Hepatocyte (in vitro differentiated cells): Measurements from ENCODE around the gene HSPA14. TPM values are rescaled to one million over a fixed set of nuclear protein-coding genes. Genes with fewer than 3 reads are reported as not detected.

Source experiments
- DNase-seq: peaks from one replicate; pipeline ENCODE4 v3.0.0-alpha.2; 2016; ENCODE audit warnings: low spot score
- H2AFZ ChIP-seq: fragments of 200-600 bp; sonication (generic); 2 replicates; pipeline ENCODE4 v1.6.0; 2016; ENCODE audit warnings: antibody characterized with exemption, mild to moderate bottlenecking
- H3K27ac ChIP-seq: fragments of 200-600 bp; sonication (generic); 2 replicates; pipeline ENCODE4 v1.5.1; 2016; ENCODE audit warnings: mild to moderate bottlenecking
- H3K27me3 ChIP-seq: fragments of 200-600 bp; sonication (generic); 2 replicates; pipeline ENCODE4 v1.6.1; 2016
- H3K36me3 ChIP-seq: fragments of 200-600 bp; sonication (generic); replicated peaks from 2 replicates; pipeline ENCODE4 v1.5.1; 2016; ENCODE audit warnings: low read depth; ENCODE audit not compliant: insufficient read depth
- H3K4me1 ChIP-seq: fragments of 200-600 bp; sonication (generic); 2 replicates; pipeline ENCODE4 v1.5.1; 2016; ENCODE audit warnings: mild to moderate bottlenecking, moderate library complexity; ENCODE audit not compliant: insufficient read depth
- H3K4me2 ChIP-seq: fragments of 200-600 bp; sonication (generic); 2 replicates; pipeline ENCODE4 v1.6.0; 2016
- H3K4me3 ChIP-seq: fragments of 200-600 bp; sonication (generic); 2 replicates; pipeline ENCODE4 v1.5.1; 2016; ENCODE audit warnings: mild to moderate bottlenecking
- H3K79me2 ChIP-seq: fragments of 200-600 bp; sonication (generic); 2 replicates; pipeline ENCODE4 v1.6.0; 2017; ENCODE audit warnings: mild to moderate bottlenecking
- H3K9me2 ChIP-seq: fragments of 200-600 bp; sonication (generic); replicated peaks from 2 replicates; pipeline ENCODE4 v1.6.0; 2017; ENCODE audit warnings: mild to moderate bottlenecking; ENCODE audit not compliant: insufficient read depth
- H3K9me3 ChIP-seq: fragments of 200-600 bp; sonication (generic); 2 replicates; pipeline ENCODE4 v1.5.1; 2016; ENCODE audit warnings: low read depth, mild to moderate bottlenecking
- H4K20me1 ChIP-seq: fragments of 200-600 bp; sonication (generic); 2 replicates; pipeline ENCODE4 v1.6.0; 2016; ENCODE audit warnings: mild to moderate bottlenecking; ENCODE audit not compliant: insufficient read depth, poor library complexity, severe bottlenecking
- EZH2 ChIP-seq: fragments of 200-600 bp; sonication (generic); IDR thresholded peaks from 2 replicates; pipeline ENCODE4 v1.6.1; 2016; ENCODE audit warnings: antibody characterized with exemption, mild to moderate bottlenecking, borderline replicate concordance
- EZH2phosphoT487 ChIP-seq: fragments of 200-600 bp; sonication (generic); IDR thresholded peaks from one replicate; pipeline ENCODE4 v1.6.1; 2018; ENCODE audit warnings: antibody characterized with exemption, mild to moderate bottlenecking, low read depth, moderate library complexity; ENCODE audit not compliant: unreplicated experiment, severe bottlenecking
- WGBS: methylation state at CpG from one replicate; pipeline ENCODE4 v1.1.6; 2016; ENCODE audit warnings: low lambda C conversion rate; ENCODE audit errors: missing lambda C conversion rate; 5-methylcytosine and 5-hydroxymethylcytosine counted together
- polyA plus RNA-seq: library from polyadenylated mRNA; unstranded; fragments of >200 nt; fragmentation: Nextera tagmentation; extraction: Ambion mirVana; gene quantifications from 2 replicates; pipeline ENCODE4 v1.2.1, GENCODE V29; 2016
- total RNA-seq: library from RNA; depleted of rRNA; stranded (reverse); fragments of >200 nt; gene quantifications from 2 replicates; pipeline ENCODE4 v1.2.3, GENCODE V29; 2014
- TF ChIP-seq, protein P1 (sequence below): fragments of 200-600 bp; sonication (generic); IDR thresholded peaks from 2 replicates; pipeline ENCODE4 v1.5.1; 2016; ENCODE audit warnings: antibody characterized with exemption, mild to moderate bottlenecking; ENCODE audit not compliant: poor library complexity

HSPA14 gene, protein sequence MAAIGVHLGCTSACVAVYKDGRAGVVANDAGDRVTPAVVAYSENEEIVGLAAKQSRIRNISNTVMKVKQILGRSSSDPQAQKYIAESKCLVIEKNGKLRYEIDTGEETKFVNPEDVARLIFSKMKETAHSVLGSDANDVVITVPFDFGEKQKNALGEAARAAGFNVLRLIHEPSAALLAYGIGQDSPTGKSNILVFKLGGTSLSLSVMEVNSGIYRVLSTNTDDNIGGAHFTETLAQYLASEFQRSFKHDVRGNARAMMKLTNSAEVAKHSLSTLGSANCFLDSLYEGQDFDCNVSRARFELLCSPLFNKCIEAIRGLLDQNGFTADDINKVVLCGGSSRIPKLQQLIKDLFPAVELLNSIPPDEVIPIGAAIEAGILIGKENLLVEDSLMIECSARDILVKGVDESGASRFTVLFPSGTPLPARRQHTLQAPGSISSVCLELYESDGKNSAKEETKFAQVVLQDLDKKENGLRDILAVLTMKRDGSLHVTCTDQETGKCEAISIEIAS
- total RNA-seq = 12.8 and 20.2 TPM in 2 replicates
- 9.9 and 13.8 TPM in 2 replicates for polyA plus RNA-seq

DNA sequence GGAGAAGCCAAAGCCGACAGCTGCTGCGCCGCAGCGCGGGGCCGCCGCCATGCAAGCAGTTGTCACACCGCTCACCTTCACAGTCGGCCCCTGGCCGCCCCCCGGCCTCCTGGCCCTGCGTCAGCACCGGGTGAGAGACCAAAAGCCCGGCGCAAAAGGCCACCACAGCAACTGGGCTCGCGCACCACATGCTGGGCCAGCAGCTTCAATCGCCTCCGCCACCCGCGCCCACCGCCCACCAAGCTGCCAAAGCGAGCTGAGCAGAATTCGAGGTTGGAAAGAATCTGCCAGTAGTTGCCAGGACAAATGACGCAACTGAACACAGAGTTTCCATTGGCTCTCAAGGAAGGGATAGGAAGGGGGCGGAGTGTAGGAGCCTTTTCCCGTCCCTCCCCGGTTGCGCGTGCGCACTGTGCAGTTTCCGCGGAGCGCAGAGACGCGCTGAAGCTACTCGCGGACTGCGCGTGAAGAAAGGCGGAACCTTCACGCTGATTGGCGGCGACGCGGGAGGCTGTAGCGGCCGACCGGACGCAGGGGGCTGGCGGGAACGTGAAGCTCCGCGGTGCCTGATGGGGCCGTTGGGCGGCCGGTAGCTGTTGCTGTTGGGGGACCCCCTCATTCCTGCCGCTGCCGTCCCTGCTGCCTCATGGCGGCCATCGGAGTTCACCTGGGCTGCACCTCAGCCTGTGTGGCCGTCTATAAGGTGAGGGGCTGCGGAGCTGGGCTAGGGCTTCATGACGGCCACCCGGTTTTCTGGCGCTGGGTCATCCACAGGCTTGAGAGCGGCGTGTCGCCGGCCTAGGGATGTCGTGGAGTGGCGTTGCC, at the start of gene HSPA14, which contains the start of the genes CDNF and MSANTD7:
Gene HSPA14, plus strand, starts transcription at position 550 of the 825 bp plus-strand sequence. Its CDS starts 97 bp downstream, at position 647.
Gene CDNF, minus strand, starts transcription at position 281 of the 825 bp plus-strand sequence. Its CDS starts 91 bp downstream, at position 190.
Gene MSANTD7, plus strand, starts transcription at position 550 of the 825 bp plus-strand sequence. CDS start 3,979 bp downstream, outside the sequence.
- Histone ChIP-seq H3K9me3 (no peaks in the 10 kb centered on the region), H2AFZ (peak within 1 kb of the TSS; percentile 81), H3K27me3 (no peaks in the 10 kb centered on the region), H3K36me3 (no peaks in the 10 kb centered on the region), H4K20me1 (no peaks in the 10 kb centered on the region), H3K4me3 (peak within 1 kb of the TSS; percentile 71), H3K4me2 (peak within 1 kb of the TSS; percentile 94), H3K27ac (peak within 1 kb of the TSS; percentile 94), H3K4me1 (peaks cover 9% of the 10 kb centered on the region), H3K79me2 (peaks cover 34% of the 10 kb centered on the region), H3K9me2 (no peaks in the 10 kb centered on the region)
- 1% methylated on average over 70 of the region's 72 CpGs for WGBS
- DNase-seq = peak; percentile 100
- TF ChIP-seq EZH2 (no peak), EZH2phosphoT487 (no peak)
- TF ChIP-seq, protein P1, sequence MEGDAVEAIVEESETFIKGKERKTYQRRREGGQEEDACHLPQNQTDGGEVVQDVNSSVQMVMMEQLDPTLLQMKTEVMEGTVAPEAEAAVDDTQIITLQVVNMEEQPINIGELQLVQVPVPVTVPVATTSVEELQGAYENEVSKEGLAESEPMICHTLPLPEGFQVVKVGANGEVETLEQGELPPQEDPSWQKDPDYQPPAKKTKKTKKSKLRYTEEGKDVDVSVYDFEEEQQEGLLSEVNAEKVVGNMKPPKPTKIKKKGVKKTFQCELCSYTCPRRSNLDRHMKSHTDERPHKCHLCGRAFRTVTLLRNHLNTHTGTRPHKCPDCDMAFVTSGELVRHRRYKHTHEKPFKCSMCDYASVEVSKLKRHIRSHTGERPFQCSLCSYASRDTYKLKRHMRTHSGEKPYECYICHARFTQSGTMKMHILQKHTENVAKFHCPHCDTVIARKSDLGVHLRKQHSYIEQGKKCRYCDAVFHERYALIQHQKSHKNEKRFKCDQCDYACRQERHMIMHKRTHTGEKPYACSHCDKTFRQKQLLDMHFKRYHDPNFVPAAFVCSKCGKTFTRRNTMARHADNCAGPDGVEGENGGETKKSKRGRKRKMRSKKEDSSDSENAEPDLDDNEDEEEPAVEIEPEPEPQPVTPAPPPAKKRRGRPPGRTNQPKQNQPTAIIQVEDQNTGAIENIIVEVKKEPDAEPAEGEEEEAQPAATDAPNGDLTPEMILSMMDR = peak; percentile 3

DNA sequence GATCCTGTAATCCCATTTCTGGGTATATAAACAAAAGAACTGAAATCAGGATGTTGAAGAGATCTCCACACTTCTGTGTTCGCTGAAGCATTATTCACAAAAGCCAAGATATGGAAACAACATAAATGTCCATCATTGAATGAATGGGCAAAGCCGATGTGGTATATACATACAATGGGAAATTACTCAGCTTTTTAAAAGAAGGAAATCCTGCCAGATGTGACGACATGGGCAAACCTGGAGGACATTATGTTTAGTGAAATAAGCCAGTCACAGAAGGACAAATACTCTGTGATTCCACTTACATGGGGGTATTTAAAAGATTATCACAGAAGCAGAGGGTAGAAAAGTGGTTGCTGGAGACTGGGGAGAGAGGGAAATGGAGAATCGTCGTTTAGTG, 39.5 kb upstream of the HSPA14 start:
- Histone ChIP-seq H3K27me3 (peaks cover 4% of the 10 kb centered on the region), H3K79me2 (no peaks in the 10 kb centered on the region), H3K4me3 (no peak overlapping the region), H3K36me3 (no peaks in the 10 kb centered on the region), H3K9me3 (no peaks in the 10 kb centered on the region), H3K27ac (no peak overlapping the region), H3K9me2 (no peaks in the 10 kb centered on the region), H3K4me1 (no peaks in the 10 kb centered on the region), H3K4me2 (no peak overlapping the region), H2AFZ (no peak overlapping the region), H4K20me1 (no peaks in the 10 kb centered on the region)
- no peak for DNase-seq
- TF ChIP-seq EZH2 = no peak
- TF ChIP-seq, protein P1 = no peak
- TF ChIP-seq EZH2phosphoT487 = no peak
- 75% methylated on average over 5 of the region's 5 CpGs for WGBS

DNA sequence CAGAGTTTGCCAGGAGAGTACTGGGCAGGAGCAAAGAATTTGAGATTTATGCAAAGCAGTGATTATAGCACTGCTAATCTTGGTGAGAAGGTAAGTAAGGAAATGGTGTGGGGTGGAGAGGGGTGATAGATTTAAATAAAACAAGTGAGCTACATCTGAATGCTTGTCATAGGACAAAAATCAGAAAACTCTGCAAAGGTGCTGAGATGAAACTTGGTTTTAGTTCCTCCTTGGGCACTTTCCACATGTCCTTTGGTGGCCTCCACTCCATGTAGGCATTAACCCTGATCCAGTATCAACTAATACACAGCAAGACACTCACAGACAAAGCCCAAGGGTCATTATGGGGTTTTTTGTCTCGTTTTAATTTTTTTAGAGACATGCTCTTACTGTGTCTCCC, 37.7 kb upstream of the HSPA14 start:
- no peaks in the 10 kb centered on the region for H3K4me1 ChIP-seq
- H3K4me2 ChIP-seq = no peak overlapping the region
- no peak overlapping the region for H3K27ac ChIP-seq
- no peak overlapping the region for H3K4me3 ChIP-seq
- no peak for TF ChIP-seq EZH2
- no peak for TF ChIP-seq EZH2phosphoT487
- TF ChIP-seq, protein P1 = no peak
- H3K79me2 ChIP-seq = no peaks in the 10 kb centered on the region
- H3K9me2 ChIP-seq = no peaks in the 10 kb centered on the region
- no peaks in the 10 kb centered on the region for H4K20me1 ChIP-seq
- no peak overlapping the region for H2AFZ ChIP-seq
- 40% methylated on average over 1 of the region's 1 CpG for WGBS
- peaks cover 4% of the 10 kb centered on the region for H3K27me3 ChIP-seq
- H3K36me3 ChIP-seq = no peaks in the 10 kb centered on the region
- no peak for DNase-seq
- H3K9me3 ChIP-seq = no peaks in the 10 kb centered on the region
